Ishikawa (cell line): ENCODE data around the gene SCYL1.

Experiments
- CEBPB ChIP-seq: IDR thresholded peaks from 2 replicates; pipeline ENCODE4 v1.6.1; 2012
- CREB1 ChIP-seq: IDR thresholded peaks from 2 replicates; pipeline ENCODE4 v1.6.1; 2012; ENCODE audit warnings: low read depth
- EGR1 ChIP-seq: IDR thresholded peaks from 2 replicates; pipeline ENCODE4 v1.6.1; 2012
- EP300 ChIP-seq: IDR thresholded peaks from 2 replicates; pipeline ENCODE4 v1.6.1; 2012; ENCODE audit warnings: borderline replicate concordance
- FOXM1 ChIP-seq: IDR thresholded peaks from 2 replicates; pipeline ENCODE4 v1.6.1; 2012; ENCODE audit warnings: low read depth, borderline replicate concordance
- MAX ChIP-seq: IDR thresholded peaks from 2 replicates; pipeline ENCODE4 v1.6.1; 2012
- NFIC ChIP-seq: IDR thresholded peaks from 2 replicates; pipeline ENCODE4 v1.6.1; 2012
- RAD21 ChIP-seq: IDR thresholded peaks from 2 replicates; pipeline ENCODE4 v1.6.1; 2012; ENCODE audit warnings: low read depth
- REST ChIP-seq: IDR thresholded peaks from 2 replicates; pipeline ENCODE4 v1.6.1; 2012; ENCODE audit warnings: low read depth, mild to moderate bottlenecking
- TAF1 ChIP-seq: IDR thresholded peaks from 2 replicates; pipeline ENCODE4 v1.6.1; 2012; ENCODE audit warnings: low read depth, mild to moderate bottlenecking
- TCF12 ChIP-seq: IDR thresholded peaks from 2 replicates; pipeline ENCODE4 v1.6.1; 2012; ENCODE audit warnings: low read depth
- TEAD4 ChIP-seq: IDR thresholded peaks from 2 replicates; pipeline ENCODE4 v1.6.1; 2012
- USF1 ChIP-seq: IDR thresholded peaks from 2 replicates; pipeline ENCODE4 v1.6.1; 2012
- YY1 ChIP-seq: IDR thresholded peaks from 2 replicates; pipeline ENCODE4 v1.6.1; 2012; ENCODE audit warnings: low read depth
- ZBTB7A ChIP-seq: IDR thresholded peaks from 2 replicates; pipeline ENCODE4 v1.6.1; 2012; ENCODE audit warnings: low read depth

SCYL1 gene

DNA sequence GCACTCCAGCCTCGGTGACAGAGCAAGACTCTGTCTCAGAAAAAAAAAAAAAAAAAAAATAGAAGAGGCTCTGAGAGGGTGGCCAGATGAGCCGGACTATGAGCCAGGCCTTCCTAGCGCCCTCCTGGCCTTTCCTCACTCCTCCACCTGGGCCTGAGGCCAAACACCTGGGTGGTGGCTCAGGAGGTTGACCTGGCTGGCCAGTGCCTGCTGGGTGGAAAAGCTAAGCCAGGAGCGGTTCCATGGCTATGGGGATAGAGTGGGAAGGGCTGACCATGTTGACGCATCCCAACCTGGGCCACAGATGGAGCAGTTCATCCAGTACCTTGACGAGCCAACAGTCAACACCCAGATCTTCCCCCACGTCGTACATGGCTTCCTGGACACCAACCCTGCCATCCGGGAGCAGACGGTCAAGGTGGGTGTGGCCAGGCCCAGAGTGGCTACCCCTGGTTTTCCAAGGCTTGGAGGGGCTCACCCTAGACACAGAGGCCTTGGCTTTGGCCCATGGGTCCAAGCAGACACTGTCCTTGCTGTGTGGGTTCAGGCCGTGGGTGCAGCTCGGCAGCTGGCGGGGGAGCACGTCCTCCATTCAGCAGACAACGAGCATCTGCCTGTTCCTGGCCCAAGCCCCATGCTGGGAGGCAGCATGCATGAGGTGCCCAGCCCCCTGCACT, 7.6 kb downstream of the SCYL1 start:
- TF ChIP-seq REST, result no peak
- no peak for TF ChIP-seq FOXM1
- TF ChIP-seq YY1, result no peak
- no peak for TF ChIP-seq ZBTB7A
- TF ChIP-seq TAF1, result no peak

DNA sequence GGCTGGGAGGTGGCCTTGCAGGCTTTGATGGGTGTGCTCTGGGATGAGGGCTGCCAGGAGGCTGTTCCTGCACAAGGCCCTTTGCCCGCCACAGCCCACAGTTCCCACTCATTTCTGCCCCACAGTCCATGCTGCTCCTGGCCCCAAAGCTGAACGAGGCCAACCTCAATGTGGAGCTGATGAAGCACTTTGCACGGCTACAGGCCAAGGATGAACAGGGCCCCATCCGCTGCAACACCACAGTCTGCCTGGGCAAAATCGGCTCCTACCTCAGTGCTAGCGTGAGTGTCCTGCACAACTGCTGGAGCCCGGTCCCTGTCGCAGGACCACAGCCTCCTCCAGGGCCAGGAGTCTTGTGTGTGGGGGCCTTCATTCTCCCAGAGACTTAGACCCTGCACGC, 10.2 kb downstream of the SCYL1 start:
- no peak for TF ChIP-seq USF1

GRCh38 chr11:65536412-65537295, 11.8 kb downstream of the SCYL1 start:
- no peak for TF ChIP-seq CREB1
- TF ChIP-seq ZBTB7A, result no peak
- no peak for TF ChIP-seq USF1
- TF ChIP-seq RAD21, result no peak
- no peak for TF ChIP-seq YY1
- no peak for TF ChIP-seq MAX
- TF ChIP-seq CEBPB, result no peak
- no peak for TF ChIP-seq FOXM1
- TF ChIP-seq TEAD4, result no peak
- no peak for TF ChIP-seq EGR1
- TF ChIP-seq NFIC, result no peak
- no peak for TF ChIP-seq TCF12
- no peak for TF ChIP-seq REST
- TF ChIP-seq TAF1, result no peak
- no peak for TF ChIP-seq EP300

- TF ChIP-seq NFIC (no peak), TAF1 (no peak), RAD21 (no peak), FOXM1 (no peak), YY1 (no peak), EP300 (no peak), CREB1 (no peak)
Measured at GRCh38 chr11:65537296-65537597, 12.4 kb downstream of the SCYL1 start.

DNA sequence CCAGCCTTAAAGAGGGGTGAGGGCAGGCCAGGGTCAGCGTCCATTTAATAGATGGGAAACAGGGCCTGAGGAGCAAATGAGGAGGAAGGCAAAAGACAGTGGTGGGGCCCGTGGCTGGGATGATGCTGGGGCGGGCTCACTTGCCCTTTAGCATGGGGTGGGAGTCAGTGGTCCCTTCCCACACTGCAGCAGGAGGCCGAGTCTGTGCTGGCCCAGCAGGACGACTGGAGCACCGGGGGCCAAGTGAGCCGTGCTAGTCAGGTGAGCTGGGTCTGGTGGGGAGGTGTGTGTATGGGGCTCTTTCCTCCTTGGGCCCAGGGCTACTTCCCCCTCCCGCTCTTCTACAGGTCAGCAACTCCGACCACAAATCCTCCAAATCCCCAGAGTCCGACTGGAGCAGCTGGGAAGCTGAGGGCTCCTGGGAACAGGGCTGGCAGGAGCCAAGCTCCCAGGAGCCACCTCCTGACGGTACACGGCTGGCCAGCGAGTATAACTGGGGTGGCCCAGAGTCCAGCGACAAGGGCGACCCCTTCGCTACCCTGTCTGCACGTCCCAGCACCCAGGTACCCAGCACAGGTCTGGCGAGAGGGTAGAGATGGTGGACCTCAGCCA, 12.8 kb downstream of the SCYL1 start:
- TF ChIP-seq YY1 (no peak), USF1 (no peak), TAF1 (no peak), TCF12 (no peak), RAD21 (no peak), MAX (no peak), TEAD4 (no peak), NFIC (no peak), FOXM1 (no peak), ZBTB7A (no peak), CEBPB (no peak), EGR1 (no peak)

DNA sequence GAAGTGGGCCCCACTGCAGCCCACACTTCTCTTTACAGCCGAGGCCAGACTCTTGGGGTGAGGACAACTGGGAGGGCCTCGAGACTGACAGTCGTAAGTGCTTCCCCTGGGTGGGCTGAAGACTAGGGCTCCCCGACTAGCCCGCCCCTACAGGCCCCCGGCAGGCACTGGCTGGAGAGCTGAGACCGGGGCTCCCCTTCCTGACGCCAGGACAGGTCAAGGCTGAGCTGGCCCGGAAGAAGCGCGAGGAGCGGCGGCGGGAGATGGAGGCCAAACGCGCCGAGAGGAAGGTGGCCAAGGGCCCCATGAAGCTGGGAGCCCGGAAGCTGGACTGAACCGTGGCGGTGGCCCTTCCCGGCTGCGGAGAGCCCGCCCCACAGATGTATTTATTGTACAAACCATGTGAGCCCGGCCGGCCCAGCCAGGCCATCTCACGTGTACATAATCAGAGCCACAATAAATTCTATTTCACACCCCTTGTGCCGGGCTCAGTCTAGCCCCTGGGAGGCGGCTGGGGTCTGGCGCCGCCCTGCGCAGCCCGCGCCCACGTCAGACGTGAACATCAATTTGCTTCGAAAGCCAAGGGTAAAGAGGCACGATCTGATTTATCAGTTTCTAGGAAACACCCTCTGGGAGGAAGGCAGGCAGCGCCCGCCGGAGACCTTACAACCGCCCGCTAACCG, 13.5 kb downstream of the SCYL1 start:
- TF ChIP-seq MAX, result no peak
- no peak for TF ChIP-seq RAD21
- TF ChIP-seq ZBTB7A, result no peak
- TF ChIP-seq TEAD4, result no peak
- TF ChIP-seq REST, result no peak
- TF ChIP-seq TAF1, result no peak
- TF ChIP-seq USF1, result no peak
- TF ChIP-seq EGR1, result no peak
- no peak for TF ChIP-seq YY1
- no peak for TF ChIP-seq CEBPB
- no peak for TF ChIP-seq EP300
- TF ChIP-seq CREB1, result no peak
- TF ChIP-seq TCF12, result no peak
- no peak for TF ChIP-seq NFIC
- TF ChIP-seq FOXM1, result no peak
